ENCODE data around the gene ULK1.
A peak's percentile ranks its signal among the peaks of the same experiment; 100 is the strongest.

ULK1 gene

DNA sequence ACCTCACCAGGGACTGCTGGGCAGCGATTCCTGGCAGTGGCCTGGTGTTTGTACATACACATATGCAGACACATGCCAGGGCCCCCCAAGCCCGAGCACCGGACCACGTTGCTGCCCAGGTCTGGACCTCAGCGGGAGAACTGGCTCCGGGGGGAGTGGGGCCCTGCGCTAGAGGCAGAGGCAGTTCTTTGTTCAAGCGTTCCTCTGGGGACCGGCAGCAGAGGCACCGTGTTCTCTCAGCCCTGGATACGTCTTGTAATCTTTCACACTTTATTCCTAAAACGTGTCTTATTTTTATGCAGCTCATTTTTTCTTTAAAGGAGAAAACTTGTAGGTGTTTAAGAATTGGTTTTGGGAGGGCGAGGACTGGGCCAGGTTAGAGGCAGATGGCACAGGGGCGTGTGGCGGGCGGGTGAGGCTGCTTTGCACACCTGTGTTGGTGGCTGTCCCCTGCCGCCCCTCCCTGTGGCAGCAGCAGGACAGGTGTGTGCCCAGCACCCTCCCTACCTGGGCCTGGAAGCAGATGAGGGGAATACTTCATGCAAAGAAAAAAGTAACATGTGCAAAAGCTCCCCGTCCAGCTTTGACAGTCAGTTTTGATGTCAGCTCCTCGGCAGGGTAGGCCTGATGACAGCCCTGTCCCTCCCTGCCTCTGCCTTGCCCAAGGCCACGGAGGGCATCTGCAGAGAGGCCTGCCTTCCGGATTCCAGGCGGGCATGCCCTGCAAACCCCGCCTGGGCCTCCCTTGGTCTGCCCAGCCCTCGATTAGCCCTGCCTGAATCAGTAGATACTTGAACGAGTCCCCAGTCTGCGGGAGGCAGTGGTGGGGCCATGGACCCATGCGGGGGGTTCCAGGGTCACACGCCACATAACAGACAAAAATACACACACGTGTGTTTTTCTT is 27.7 kb downstream of the ULK1 start:
- no peak for DNase-seq

DNA sequence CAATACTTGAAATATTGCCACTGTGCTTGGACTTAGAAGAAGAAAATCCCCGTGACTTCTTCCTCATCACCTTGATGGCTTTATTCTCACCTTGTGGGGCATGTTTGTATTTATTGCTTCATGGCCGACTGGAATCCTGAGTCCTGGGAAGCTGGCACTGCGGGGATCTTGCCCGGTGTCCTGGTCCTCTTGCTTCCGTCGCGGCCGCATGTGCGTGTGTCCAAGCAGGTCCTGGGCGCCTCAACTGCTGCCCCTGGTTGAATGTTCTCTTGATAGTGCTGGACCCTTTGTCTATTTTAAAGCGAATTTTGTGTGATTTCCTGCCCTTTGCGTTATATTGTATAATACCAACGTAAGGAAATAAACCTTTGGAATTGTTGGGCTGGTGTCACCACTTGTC is 28.4 kb downstream of the ULK1 start:
- DNase-seq = no peak

GRCh38 chr12:131923260-131923659 is 28.8 kb downstream of the ULK1 start:
- DNase-seq = no peak

DNA sequence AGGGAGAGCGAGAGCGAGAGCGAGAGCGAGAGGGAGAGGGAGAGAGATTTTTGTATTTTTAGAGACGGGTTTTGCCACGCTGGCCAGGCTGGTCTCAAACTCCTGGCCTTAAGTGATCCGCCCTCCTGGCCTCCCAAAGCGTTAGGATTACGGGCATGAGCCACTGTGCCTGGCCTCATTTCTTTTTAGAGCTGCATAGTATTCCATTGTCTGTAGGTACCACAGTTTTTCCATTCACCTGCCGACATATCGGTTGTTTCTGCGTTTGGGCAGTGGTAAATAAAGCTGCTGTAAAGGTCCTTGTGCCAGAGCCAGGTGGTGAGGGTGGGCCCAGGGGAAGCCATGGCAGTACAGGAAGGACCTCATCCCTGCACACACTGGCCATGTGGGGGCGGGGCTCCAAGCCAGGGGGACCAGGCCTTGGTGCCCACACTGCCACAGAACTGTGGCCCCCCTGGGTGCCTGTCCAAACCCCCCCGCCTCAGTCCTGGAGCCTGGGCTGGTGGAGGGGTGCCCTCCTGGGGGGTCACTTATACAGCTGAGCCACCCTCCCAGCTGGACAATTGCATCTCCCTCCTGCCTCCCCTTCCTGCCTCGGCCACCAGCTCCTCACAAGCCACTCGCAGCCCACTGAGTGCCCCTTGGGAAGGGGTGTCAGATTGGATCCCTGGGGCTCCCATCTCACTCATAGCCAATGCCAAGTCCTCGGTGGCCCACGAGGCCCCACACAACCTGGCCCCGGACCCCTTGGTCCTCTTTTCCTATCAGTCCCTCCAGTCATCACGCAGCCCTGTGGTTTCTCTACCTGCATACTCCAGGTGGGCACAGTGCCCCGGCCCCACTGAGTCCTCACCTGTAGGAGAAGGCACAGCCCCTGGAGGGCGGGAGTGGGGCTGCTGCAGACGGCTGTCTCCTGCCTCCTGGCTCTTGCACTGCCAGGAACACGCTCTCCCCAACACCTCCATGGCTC is 33.0 kb downstream of the ULK1 start:
- DNase-seq = peak in 1 of 2 experiments; percentile 14

GRCh38 chr12:131928080-131928710 is 33.8 kb downstream of the ULK1 start:
- peak in 1 of 2 experiments; percentile 26 for DNase-seq

DNA sequence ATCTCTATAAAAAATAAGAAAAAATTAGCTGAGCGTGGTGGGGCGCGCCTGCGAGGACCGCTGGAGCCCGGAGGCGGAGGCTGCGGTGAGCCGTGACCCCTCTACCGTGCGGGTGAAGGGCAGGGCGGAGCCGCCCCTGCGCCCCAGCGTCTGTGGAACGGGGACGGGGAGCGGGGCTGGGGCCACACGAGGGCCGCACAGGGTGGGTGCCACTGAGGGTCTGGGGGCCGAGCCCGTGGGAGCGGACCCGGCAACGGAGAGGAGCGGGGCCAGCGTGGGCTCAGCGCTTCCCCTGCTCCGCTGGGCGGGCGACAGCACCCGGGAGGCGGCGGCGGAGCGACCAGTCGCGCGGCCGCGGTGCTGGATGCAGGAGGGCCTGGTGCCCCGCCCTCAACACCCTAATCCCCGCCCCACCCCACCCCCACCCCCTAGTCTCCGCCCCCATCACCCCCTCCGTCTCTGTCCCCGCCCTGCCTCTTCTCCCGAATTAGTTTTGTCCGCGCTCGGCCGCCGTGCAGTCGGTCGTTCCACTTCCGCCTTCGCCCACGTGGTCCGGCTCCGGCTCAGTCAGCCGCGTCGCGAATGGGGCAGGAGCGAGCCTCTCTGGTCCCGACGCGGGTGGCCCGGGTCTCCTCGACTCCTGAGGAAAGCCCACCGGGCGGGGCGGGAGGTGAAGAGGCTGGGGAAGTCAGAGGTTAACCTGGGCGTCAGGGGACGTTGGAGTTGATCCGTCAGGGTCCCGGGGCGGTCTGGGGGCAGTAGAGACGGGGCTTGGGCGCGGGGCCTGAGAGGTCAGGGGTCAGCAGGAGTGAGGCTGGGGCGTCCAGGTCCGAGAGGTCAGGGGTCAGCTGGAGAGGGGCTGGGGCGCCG is 34.5 kb downstream of the ULK1 start, which contains the start of gene PUS1:
PUS1 (plus strand) TSS at position 566 of the 870 bp plus-strand sequence. CDS start 447 bp downstream, outside the sequence.
- peak; percentile 92 to 96 for DNase-seq

DNA sequence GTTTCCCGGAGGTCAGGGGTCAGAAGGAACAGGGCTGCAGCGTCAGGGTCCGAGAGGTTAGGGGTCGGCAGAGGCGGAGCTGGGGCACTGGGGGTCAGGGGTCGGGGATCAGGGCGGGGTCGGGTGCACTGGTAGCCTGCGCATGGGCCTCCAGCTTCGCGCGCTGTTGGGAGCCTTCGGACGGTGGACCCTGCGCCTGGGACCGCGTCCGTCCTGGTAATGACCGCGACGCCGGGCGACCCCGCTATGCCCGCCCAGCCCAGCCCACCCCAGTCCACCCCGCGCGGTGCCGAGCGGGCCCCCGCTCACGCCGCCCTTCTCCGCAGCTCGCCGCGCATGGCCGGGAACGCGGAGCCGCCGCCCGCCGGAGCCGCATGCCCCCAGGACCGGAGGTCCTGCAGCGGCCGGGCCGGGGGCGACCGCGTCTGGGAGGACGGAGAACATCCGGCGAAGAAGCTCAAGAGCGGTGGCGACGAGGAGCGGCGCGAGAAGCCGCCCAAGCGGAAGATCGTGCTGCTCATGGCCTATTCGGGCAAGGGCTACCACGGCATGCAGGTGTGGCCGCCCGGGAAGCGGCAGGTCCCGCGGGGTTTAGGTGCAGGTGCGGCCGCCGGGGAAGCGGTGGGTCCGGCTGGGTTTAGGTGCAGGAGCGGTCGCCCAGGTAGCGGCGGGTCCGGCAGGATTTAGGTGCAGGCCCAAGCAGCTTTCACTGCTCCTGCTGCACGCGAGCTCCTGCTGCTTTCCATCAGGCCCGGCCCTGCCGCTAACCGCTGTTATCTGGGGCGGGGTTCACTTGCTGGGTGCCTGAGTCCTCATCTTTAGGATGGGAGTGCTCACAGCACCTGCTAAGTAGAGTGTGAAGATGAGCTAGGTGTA is 35.4 kb downstream of the ULK1 start:
- DNase-seq = peak in 1 of 2 experiments; percentile 23

DNA sequence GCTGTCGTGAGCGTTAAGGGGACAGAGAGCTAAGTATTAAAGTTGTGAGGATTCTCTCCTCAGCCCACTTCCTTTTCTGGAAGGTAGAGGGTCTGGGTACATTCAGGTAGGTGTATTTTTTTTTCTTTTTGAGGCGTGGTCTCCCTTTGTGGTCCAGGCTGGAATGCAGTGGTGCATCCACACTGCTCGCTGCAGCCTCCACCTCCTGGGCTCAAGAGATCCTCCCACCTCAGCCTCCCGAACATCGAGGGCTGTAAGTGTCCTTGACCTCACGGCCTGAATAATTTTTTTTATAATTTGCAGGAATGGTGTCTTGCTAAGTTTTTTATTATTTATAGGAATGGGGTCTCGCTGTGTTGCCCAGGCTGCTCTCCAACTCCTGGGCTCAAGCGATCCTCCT is 36.1 kb downstream of the ULK1 start:
- DNase-seq = no peak

DNA sequence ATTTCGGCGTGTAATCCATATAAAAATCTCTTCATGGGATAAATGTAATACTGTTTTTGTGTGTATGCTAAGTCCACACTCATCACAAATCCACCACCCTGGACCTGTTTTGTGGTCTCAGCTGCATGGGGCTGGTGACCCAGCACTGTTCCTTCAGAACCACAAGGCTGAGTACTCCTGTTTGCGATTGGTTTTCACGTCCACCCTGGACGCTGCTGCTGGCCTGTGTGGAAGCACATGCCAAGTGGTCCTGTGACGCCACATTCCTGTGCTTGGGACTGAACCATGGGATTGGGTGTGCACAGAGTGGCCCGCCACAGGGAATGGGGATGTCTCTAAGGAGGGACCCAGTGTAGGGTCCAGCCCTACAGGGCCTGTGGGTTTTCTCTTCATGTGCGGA is 39.0 kb downstream of the ULK1 start:
- DNase-seq = no peak

DNA sequence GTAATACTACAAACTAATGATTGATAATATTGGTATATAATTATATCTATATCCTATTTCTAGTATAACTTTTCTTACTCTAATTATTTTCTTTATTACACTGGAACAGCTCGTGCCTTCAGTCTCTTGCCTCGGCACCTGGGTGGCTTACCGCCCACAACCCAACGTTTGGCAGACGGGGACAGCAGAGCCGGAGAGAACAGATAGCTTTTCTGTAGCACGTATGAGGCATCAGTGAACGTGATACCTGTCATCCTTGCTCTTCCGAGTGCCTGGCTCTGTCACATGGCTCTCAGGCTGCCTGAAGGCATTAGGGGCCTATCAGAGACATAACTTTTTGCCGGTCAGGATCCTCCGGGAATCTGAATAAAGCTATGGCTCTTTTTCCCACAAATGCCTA is 40.1 kb downstream of the ULK1 start:
- DNase-seq = no peak

- DNase-seq = no peak
Observed at GRCh38 chr12:131938082-131938481, 43.7 kb downstream of the ULK1 start.

GRCh38 chr12:131939007-131939406 is 44.6 kb downstream of the ULK1 start:
- DNase-seq = no peak

DNA sequence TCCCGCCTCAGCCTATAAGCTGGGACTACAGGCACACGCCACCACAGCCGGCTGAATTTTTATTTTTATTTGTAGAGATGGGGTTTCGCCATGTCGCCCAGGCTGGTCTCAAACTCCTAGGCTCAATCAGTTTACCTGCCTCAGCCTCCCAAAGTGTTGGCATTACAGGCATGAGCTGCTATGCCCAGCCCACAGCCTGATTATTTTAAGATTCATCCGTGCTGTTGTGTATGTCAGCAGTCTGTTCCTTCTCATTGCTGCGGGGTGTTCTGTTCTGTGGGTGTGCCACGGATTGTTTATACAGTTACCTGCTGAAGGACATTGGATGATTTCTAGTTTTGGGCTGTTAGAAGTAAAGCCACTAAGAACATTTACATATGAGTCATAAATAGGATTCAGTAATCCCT is 45.7 kb downstream of the ULK1 start:
- no peak for DNase-seq

GRCh38 chr12:131941116-131941986 is 46.9 kb downstream of the ULK1 start:
- DNase-seq = no peak

GRCh38 chr12:131941987-131942341 is 47.5 kb downstream of the ULK1 start:
- DNase-seq = no peak

DNA sequence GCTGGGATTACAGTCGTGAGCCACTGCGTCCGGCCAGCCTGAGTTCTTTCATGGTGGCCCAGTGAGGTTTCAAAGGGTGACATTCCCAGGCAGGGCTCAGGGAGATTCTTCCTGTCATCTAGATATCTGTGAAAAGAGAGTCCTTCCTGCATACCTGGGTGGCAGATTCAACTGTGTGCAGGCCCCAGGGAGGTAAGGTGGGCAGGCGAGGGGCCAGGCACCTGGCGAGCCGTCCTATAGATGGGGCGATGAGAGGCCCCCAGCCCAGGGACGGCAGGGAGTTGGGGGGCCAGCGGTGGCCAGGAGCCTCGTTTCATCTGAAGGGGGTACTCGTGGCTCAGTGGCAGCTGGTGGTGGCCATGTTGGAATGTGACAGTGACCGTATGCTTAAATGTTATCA is 48.2 kb downstream of the ULK1 start:
- DNase-seq = no peak

GRCh38 chr12:131943389-131943788 is 49.0 kb downstream of the ULK1 start:
- no peak for DNase-seq

DNA sequence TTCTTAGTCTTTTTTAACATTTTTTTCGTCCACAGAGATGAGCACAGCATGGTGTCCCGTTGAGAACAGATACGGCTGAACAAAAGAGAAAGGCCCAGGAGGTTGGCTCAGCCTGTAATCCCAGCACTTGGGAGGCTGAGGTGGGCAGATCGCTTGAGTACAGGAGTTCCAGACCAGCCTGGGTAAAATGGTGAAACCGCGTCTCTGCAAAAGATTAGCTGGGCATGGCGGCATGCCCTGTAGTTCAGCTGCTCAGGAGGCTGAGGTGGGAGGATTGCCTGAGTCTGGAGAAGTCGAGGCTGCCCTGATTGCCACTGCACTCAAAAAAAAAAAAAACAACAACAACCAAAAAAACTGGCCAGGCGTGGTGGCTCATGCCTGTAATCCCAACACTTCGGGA is 49.5 kb downstream of the ULK1 start:
- DNase-seq = no peak

- DNase-seq = no peak
Observed at GRCh38 chr12:131944601-131945251, 50.3 kb downstream of the ULK1 start.
